Suprapubic skin (tissue), 3 donors: ENCODE data around the gene PDE2A.

ENCODE experiments used
- CTCF ChIP-seq, 2 donors: fragments of 200-600 bp in 1 of 2; fragments of 450-650 bp in 1 of 2; sonication (generic) in 1 of 2; IDR thresholded peaks; one replicate each; pipeline ENCODE4 v1.5.1; 2016 to 2019; ENCODE audit warnings: antibody characterized with exemption in 2 of 2, mild to moderate bottlenecking in 1 of 2, moderate library complexity in 1 of 2
- EP300 ChIP-seq: sonication (generic); formaldehyde crosslinking; IDR thresholded peaks from one replicate; pipeline ENCODE4 v1.6.1; 2017; ENCODE audit warnings: antibody characterized with exemption

DNA sequence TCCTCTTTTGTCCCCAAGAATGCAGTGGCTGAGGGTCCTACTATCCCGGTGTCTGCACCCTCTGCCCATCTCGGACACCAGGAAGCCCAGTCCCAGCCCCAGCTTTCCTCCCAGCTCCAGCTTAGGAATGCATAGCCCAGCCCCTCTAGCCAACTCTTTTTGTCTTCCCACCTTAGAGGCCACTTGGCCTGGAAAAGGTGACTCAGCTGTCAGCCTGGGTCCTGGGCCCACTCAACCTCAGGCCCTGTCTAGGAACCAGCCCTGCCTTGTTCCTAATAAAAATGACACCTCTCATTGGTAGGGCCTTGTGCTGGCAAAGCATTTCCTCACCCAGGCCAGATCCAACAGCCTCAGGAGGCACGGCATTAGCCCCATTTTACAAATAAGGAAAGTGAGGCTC lies 28.2 kb downstream of the PDE2A start:
- no peak for TF ChIP-seq CTCF (IDR thresholded peaks at IDR 0.05)
- no peak for TF ChIP-seq EP300
